GM19193 (cell line): Measurements from ENCODE around the gene PTPRF.

ENCODE experiments used
- POLR2A ChIP-seq: IDR thresholded peaks from 4 replicates; pipeline ENCODE4 v1.6.1; 2011; ENCODE audit not compliant: insufficient read depth, insufficient read length; ENCODE audit errors: extremely low read depth

PTPRF gene

DNA sequence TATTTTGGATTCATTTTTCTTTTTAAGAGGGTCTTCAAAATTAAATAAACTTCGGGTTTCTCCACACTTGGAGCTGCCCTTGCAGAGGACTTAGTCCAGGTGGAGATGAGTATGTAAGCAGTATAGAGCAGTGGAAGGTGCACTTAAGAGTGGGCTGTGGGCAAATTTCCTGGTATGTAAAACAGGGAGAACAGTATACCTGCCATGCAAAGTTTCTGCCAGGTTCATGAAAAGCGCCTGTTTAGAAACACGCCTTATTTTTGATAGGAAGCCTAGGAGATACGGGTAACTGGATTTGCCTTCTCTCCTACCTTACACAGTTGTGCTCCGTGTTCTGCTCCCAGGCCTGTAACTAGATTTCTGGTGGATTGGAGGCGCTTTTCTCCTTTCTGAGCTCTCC is 120.5 kb downstream of the PTPRF start:
- no peak for TF ChIP-seq POLR2A

DNA sequence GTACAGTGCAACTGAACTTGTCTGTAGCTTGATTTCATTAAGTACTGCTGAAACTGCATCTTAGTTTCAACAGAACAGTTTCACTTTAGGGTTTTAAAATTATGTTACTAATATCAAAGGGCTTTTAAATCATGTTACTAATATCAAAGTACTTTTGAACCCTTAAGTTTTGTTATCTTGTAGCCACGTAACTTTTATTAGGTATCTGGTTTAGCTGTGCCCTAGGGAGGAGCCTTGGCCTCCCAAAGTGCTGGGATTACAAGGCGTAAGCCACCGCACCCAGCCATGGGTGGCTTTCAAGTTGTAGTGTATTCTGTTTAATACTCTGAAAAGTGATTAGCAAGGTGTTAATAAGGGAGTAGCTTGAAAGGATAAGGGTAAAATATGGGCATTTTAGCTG is 121.2 kb downstream of the PTPRF start:
- no peak for TF ChIP-seq POLR2A

DNA sequence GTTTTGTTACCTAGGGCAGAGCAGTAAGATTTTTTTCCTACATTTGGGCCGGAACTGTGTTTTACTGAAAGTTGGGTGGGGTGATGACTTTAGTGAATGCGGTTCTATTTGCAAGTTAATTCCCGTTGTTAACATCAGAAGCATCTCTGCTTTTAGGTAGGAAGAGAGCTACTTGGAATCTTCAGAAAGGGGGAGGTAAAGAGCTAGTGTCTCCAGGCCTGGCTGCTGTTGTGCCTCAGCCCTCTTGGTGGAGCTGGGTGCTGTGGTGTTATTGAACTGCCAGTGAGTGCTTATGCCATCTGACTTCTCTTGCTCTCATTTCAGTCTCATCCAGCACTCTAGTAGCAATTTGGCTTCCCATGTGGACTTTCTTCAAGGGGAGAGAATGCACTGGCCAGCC is 122.7 kb downstream of the PTPRF start:
- TF ChIP-seq POLR2A, result no peak

DNA sequence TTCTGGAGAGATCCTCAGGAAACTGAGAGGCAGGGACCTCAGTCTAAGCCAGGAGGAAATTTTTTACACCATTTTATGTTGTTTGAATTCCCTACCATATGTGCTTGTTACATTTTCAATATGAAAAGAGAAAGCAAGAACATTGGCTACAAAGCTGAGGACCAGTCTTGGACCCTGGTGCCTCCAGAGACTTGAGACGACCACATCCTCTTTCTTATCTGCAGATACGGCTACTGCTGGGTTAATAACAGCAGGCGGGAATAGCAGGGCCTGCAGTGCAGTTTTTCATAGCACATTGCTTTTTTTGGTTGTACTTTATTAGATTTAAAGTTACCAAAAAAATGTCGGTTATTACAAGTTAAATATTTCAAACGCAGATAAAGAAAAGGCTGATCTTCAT is 123.2 kb downstream of the PTPRF start:
- TF ChIP-seq POLR2A, result no peak

DNA sequence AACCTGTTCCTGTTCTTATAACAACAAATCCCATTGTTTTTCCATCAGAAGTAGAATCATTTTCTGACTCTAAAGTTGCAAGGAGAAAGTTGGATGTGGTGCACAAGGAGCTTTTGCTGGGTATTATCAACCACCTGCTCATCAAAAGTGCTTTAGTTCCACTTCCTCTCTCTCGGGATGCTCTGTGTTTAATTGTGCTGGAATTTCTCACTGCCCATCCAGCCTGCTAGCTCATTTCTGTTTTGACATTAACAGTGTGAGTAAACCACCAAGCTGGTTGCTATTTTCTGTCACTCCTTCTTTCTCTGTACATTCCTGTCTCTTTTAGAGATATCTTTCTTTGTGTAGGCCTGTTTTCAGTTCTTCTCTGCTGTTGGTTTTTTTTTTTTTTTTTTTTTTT is 125.3 kb downstream of the PTPRF start:
- no peak for TF ChIP-seq POLR2A

DNA sequence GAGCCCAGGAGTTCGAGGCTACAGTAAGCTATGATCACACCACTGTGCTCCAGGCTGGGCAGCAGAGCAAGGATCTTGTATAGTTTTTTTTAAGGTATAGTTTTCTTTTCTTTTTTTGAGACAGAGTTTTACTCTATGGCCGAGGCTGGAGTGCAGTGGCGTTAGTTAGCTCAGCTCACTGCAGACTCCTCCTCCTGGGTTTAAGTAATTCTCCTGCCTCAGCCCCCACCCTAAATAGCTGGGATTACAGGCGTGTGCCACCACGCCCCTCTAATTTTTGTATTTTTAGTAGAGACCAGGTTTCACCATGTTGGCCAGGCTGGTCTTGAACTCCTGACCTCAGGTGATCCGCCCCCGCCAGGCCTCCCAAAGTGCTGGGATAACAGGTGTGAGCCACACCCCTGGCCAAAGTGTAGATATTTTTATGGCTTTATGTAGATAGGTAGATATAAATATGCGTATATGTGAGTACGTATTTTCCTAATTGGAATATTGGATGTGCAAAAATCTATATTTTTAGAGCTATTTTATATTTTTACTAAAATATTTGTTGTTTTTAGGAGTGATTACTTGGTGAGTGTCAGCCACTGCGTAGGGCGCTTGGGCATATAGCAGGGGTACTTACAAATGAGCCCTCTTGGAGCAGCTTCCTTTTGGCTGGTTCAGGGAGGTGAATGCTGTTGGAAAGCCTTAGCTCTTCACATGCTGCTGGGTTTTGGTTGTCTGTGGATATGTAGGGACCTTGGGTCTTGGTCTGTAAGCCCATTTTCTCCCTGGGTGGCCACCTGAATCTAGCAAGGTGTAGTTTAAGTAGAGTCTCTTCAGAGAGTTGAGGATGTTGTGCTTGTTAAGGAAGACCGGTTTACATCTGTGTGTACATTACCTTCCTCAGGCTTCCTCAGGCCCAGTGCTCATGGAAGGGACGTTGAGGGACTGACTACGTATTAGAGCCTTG is 128.8 kb downstream of the PTPRF start:
- no peak for TF ChIP-seq POLR2A

DNA sequence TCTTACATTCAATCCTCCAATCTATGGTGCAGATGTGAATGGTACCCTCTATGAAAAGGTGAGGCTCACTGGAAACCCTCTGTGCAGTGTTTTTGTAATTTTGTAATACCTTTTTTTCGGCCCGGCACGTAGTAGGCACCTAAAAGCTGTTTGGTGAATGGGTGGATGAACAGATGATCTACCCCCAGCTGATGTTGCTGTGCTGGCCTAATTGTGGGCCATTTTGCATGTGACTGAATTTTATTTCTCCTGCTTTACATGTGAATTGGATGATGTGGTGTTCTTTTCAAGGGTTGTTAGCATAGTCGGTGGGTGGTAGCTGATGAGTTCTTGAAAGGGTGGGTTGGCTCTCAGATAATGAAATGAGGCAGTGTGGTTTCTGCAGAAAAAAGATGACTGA is 129.7 kb downstream of the PTPRF start:
- TF ChIP-seq POLR2A, result no peak

DNA sequence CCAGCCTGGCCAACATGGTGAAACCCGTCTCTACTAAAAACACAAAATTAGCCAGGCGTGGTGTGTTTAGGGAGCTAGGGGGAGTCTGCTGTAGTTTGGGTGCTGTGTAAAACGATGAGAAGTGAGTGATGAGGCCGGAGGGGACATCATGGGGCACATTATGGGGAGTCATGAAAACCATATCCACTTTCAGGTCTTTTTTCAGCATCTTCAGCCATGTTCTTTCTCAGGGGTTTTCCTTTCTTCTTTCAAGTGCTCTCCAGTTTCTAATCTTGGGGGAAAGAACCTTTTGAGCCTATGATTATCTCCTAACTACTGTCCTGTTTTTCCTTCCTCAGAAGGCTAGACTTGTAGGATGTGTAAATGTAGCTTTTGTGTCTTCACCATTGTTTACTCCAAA is 133.7 kb downstream of the PTPRF start:
- no peak for TF ChIP-seq POLR2A

DNA sequence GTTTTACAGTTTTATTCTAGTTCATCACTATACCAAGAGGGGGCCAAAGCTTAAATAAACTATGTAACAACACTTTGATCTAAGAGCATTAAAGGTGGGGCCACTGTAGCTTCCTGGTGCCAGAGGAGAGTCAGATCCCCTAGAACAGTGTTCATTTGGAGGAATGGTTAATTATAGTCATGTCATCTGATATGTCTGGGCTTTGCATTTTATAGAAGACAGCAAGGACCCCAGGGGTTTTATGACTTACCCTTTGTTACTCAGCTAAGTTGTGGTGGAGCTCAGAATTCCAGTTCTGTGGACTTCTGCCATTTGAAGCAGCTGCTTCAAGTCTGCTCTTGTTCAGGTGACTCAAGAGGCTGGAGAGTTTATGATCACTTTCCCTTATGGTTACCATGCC is 135.9 kb downstream of the PTPRF start:
- TF ChIP-seq POLR2A, result no peak

DNA sequence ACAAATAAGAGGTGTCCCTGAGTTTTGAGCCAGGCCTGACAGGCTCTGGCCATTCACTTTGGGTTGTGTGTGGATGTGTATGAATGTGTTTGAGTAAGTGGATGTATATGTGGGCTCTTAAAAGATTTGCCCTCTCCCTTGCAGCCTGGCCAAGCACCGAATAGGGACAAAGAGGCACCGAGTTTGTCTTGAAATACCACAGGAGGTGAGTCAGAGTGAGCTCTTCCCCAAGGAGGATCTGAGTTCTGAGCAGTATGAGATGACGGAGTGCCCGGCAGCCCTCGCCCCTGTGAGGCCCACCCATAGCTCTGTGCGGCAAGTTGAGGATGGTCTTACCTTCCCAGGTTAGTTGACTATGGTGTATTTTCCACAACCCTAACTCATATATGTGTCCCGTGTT is 138.3 kb downstream of the PTPRF start:
- TF ChIP-seq POLR2A, result no peak

DNA sequence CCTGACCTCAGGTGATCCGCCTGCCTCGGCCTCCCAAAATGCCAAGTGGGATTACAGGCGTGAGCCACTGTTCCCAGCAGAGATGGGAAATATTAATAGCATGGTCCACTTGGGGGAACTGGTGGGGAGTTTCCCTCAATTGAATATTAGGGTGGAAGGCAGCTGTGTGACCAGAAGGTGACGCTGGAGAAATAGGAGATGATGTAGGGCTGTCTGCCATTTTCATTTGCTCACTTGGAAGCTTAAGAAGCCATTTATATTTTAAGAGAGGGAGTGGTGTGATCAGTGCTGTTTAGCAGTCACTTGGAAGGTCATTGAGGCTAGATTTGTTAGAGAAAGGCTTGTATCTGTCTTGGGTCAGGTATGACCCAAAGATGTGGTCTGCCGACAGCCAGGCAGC is 139.2 kb downstream of the PTPRF start:
- TF ChIP-seq POLR2A, result no peak

DNA sequence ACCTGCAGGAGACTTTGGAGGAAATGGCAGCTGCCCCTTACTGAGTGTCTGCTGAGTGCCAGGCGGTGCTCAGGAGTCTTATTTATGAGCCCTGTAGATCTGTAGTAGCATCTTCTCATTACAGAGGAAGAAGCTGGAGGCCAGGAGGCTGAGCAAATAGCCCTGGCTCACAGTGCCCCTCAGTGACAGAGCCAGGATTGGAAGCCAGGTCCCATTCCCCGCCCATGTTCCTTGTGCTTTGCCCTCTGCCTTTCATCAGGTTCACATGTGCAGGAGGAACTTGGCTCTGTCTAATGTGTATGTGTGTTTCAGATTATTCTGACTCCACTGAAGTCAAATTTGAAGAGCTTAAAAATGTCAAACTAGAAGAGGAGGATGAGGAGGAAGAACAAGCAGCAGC is 140.5 kb downstream of the PTPRF start:
- TF ChIP-seq POLR2A, result no peak

DNA sequence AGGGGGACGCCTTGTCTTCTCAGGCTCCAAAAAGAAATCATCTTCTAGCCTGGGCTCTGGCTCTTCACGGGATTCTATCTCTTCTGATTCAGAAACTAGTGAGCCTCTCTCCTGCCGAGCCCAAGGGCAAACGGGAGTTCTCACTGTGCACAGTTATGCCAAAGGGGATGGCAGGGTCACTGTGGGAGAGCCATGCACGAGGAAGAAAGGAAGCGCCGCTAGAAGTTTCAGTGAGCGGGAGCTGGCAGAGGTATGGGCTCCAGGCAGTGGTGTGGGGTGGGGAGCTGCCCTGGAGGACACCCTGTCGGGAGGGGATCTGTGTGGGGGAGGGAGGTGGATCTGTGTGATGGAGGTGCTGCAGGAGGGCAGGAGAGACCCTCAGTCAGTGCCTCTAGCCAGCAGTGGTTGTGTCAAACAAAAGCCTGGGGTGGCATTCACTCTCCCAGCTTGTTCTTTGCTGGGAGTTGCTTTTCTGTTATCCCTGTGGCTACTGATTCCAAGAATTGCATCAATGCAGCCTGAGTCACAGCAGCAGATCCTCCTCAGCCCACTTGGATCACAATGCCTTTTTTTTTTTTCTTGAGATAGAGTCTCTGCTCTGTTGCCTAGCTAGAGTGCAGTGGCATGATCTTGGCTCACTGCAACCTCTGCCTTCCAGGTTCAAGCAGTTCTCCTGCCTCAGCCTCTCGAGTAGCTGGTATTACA is 141.1 kb downstream of the PTPRF start:
- no peak for TF ChIP-seq POLR2A

DNA sequence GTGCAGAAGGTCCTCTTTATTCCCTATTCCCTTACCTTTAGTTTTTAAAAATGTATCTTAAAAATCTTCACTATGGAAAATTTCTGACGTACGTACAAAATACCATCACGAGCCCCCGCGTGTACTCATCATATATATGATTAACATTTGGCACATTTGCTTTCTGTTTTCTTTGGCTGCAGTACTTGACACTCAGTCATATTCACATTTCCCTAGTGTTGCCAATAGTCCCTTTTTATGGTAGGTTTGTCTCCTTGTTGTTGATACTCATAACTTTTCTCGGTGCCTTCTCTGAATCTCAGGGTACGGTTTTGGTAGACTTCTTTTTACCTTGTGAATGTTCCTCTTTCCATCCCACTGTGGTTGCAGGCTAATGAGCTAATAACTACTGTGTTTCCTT is 142.6 kb downstream of the PTPRF start:
- no peak for TF ChIP-seq POLR2A
